Subcutaneous adipose tissue (tissue), 4 donors: ENCODE results near the gene SLC25A29. TPM values are rescaled to one million over a fixed set of nuclear protein-coding genes. Genes with fewer than 3 reads are reported as not detected.

Experiments
- CTCF ChIP-seq: fragments of 450-650 bp; IDR thresholded peaks from one replicate; pipeline ENCODE4 v1.5.1; 2016; ENCODE audit warnings: low read depth, mild to moderate bottlenecking, control low read depth, antibody characterized with exemption, moderate library complexity
- total RNA-seq, 4 donors: library from RNA; depleted of rRNA; stranded (reverse); fragments of >200 nt; gene quantifications; one replicate each; pipeline ENCODE4 v1.1.0, GENCODE V29; 2016

SLC25A29 gene
- total RNA-seq, 4 donors from 2014 or later = 17.1 to 80.6 (median 42.5) TPM

- no peak for TF ChIP-seq CTCF
These were observed 27.6 kb upstream of the SLC25A29 start for GRCh38 chr14:100333827-100334226.

- no peak for TF ChIP-seq CTCF
These were observed 27.1 kb upstream of the SLC25A29 start for GRCh38 chr14:100333311-100333710.

GRCh38 chr14:100332797-100333196 is 26.6 kb upstream of the SLC25A29 start:
- TF ChIP-seq CTCF = no peak

- no peak for TF ChIP-seq CTCF
These were observed 25.9 kb upstream of the SLC25A29 start for GRCh38 chr14:100332071-100332639.

- no peak for TF ChIP-seq CTCF
These were observed 24.2 kb upstream of the SLC25A29 start for GRCh38 chr14:100330388-100330931.

- TF ChIP-seq CTCF = no peak
These were observed 23.7 kb upstream of the SLC25A29 start for GRCh38 chr14:100330007-100330344.

GRCh38 chr14:100329233-100330006 is 23.2 kb upstream of the SLC25A29 start:
- TF ChIP-seq CTCF = no peak
